AG09319 (cell line): ENCODE data around the gene CAPZB.

Source experiments
- DNase-seq: peaks from one replicate; pipeline ENCODE4 v3.0.0-alpha.2; 2010; ENCODE audit warnings: low read depth; ENCODE audit errors: extremely low read depth
- CTCF ChIP-seq: IDR thresholded peaks from 2 replicates; pipeline ENCODE4 v1.5.1; 2011; ENCODE audit warnings: low read depth, mild to moderate bottlenecking, inconsistent platforms, low read length, moderate library complexity

Gene CAPZB

DNA sequence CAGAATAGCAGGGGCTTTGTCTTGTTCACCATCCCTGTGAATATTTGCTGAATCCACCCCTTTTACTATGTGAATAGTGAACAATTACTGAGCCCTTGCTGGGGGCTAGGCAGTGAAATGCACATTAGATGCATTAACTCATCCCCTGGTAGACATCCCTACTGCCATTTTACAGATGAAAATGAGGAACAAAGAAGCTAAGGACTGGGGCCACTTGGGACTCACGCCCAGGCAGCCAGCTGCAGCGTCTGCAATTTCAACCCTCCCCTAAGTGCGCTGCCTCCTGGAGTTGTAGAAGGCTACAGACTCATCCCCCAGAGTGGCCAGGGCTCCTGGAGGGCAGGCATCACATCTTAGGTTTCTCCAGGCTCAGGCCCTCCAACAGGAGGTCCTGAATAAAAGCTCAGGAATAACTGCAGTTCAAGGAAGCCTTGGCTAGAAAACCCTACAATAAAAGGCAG lies 31.6 kb downstream of the CAPZB start:
- no peak for TF ChIP-seq CTCF
- DNase-seq: no peak

GRCh38 chr1:19452221-19452663 lies 33.1 kb downstream of the CAPZB start:
- TF ChIP-seq CTCF: no peak
- no peak for DNase-seq

GRCh38 chr1:19450811-19451515 lies 34.4 kb downstream of the CAPZB start:
- peak; percentile 93 for DNase-seq
- TF ChIP-seq CTCF: no peak

- no peak for DNase-seq
- no peak for TF ChIP-seq CTCF
Measured at GRCh38 chr1:19449454-19450228, 35.7 kb downstream of the CAPZB start.

- peak; percentile 92 for DNase-seq
- TF ChIP-seq CTCF: no peak
Measured at GRCh38 chr1:19448491-19449439, 36.6 kb downstream of the CAPZB start.

GRCh38 chr1:19447550-19447949 lies 37.8 kb downstream of the CAPZB start:
- no peak for TF ChIP-seq CTCF
- no peak for DNase-seq
